Measurements from ENCODE around the gene FUOM. TPM values are rescaled to one million over a fixed set of nuclear protein-coding genes. Genes with fewer than 3 reads are reported as not detected.

Gene FUOM
- total and polyA plus RNA-seq, 2 of the 4 experiments (the other 2 are of a cell fraction), result 26.3 to 52.8 TPM

DNA sequence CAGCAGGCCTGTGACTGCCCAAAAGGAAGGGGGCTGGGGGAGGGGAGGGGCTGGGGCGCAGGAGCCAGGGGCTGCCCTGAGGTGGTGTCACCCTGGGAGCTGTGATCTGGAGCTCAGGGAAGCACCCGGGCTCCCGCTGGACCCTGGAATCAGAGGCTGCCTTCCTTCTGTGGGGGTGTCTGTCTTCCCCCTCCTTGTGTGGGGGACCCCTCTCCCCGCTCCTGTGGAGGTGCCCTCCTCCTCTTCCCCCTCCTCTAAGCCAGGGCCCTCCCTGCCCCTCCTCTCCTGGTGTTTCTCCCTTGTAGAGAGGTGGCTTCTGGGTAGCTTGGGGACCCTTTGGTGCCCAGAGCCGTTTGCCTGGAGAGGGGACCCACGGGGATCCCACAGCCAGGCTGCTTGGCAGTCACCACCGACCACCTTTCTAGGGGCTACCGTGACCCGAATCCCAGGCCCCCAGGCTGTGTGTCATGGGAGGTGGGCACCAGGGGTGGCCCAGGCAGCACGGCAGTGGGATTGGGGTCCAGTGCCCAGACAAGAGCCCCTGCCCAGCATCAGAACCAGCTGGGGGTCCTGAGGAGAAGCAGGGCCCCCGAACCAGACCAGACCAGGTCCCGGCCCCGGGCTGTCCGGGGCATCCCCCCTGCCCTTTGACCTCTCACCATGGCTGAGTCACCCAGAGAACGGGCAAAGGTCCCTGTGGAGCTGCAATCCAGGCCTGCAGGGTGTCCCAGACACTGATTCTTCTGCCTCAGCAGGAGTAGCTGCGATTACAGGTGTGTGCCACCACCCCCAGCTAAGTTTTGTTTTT is 9.9 kb downstream of the FUOM start:
- no peak overlapping the region for H2BK120ac ChIP-seq (ENCODE audit: low read depth, low read length)
- H3K9ac ChIP-seq (ENCODE audit: low read depth, low read length), result no peak overlapping the region
- intact Hi-C loops (cut with micrococcal nuclease) (no loop called here), in situ Hi-C loops (cut with MboI; ENCODE audit: low sequenced_read_pairs) (no loop called here), dilution Hi-C loops (cut with HindIII; ENCODE audit: low sequenced_read_pairs, unreplicated experiment) (no loop called here)
- no peak overlapping the region for H3K4ac ChIP-seq (ENCODE audit: low read depth, low read length)
- CTCF ChIA-PET, result no interaction called here
- no peak overlapping the region for H2BK15ac ChIP-seq (ENCODE audit: low read depth, low read length)
- H2AFZ ChIP-seq (replicated peaks; ENCODE audit: low read length, poor library complexity), result no peak overlapping the region
- no peak overlapping the region for H3K23ac ChIP-seq (ENCODE audit: low read depth, low read length)
- no peak overlapping the region for H2AK5ac ChIP-seq (ENCODE audit: low read depth, low read length)
- H3K27me3 ChIP-seq (ENCODE audit: control insufficient read depth, insufficient read depth, low read length), result peaks cover 16% of the 10 kb centered on the region
- 0 out of 2 replicates have a peak, but pooled peaks cover 5% of the 10 kb centered on the region for H3K9me1 ChIP-seq (ENCODE audit: insufficient read depth, low read length)
- 32% methylated on average over 3 of the region's 16 CpGs; no CpG with 5 or more reads in 1 of the 2 experiments for WGBS, 2 experiments (ENCODE audit: extremely low coverage in 2 of 2, insufficient read length in 1 of 2)
- H3K14ac ChIP-seq (replicated peaks; ENCODE audit: low read depth, low read length), result no peak overlapping the region
- no TSS peak for BruUV-seq (replicated peaks)
- DNase-seq, result no peak
- no peaks in the 10 kb centered on the region for H3K36me3 ChIP-seq (ENCODE audit: control insufficient read depth, insufficient read depth, low read length)
- no peak overlapping the region for H2BK5ac ChIP-seq (ENCODE audit: low read depth, low read length, poor library complexity, severe bottlenecking)
- H3K27ac ChIP-seq (ENCODE audit: insufficient read depth, low read length), result no peak overlapping the region
- H3K79me1 ChIP-seq (ENCODE audit: low read depth in 1 of 2, low read length in 2 of 2), result no peaks in the 10 kb centered on the region
- no peak overlapping the region for H4K91ac ChIP-seq (ENCODE audit: insufficient read depth, low read depth, low read length)
- no peak overlapping the region for H4K5ac ChIP-seq (ENCODE audit: low read depth, low read length)
- no peak overlapping the region for H3K4me2 ChIP-seq (ENCODE audit: low read depth, low read length)
- ATAC-seq (ENCODE audit: low read depth), result no peak
- H3K4me3 ChIP-seq (ENCODE audit: insufficient read depth, low read depth, low read length), result no peak overlapping the region
- H4K8ac ChIP-seq (ENCODE audit: low read depth in 2 of 2, low read length in 2 of 2), result no peak overlapping the region
- H3K9me3 ChIP-seq (ENCODE audit: control insufficient read depth, insufficient read depth, low read length), result no peaks in the 10 kb centered on the region
- POLR2A ChIA-PET (ENCODE audit: unreplicated experiment), result no interaction called here
- H3K4me1 ChIP-seq (ENCODE audit: control insufficient read depth, insufficient read depth, low read length), result no peaks in the 10 kb centered on the region
- no peak overlapping the region for H2BK20ac ChIP-seq (ENCODE audit: low read depth, low read length)
- no peak overlapping the region for H3K18ac ChIP-seq (ENCODE audit: low read depth, low read length)
- peaks cover 3% of the 10 kb centered on the region; the same call in 1 of the 2 replicates for H4K20me1 ChIP-seq (ENCODE audit: insufficient read depth, low read length)
- no peak overlapping the region for H2AK9ac ChIP-seq (replicated peaks; ENCODE audit: low read depth, low read length, poor library complexity)
- no peak overlapping the region for H3K56ac ChIP-seq (ENCODE audit: extremely low read depth, insufficient read depth, low read length)
- TF ChIP-seq SMC3 (IDR thresholded peaks at IDR 0.05; ENCODE audit: low read depth, low read length) (no peak), MAFK (IDR thresholded peaks at IDR 0.05; ENCODE audit: low read depth, low read length) (no peak), NFE2L2 (IDR thresholded peaks at IDR 0.05; ENCODE audit: low read depth, low read length) (no peak), RFX5 (IDR thresholded peaks at IDR 0.05; ENCODE audit: low read depth, low read length) (no peak), RCOR1 (IDR thresholded peaks at IDR 0.05; ENCODE audit: insufficient replicate concordance, low read length) (no peak), CHD1 (IDR thresholded peaks at IDR 0.05; ENCODE audit: low read depth, low read length) (no peak), MAZ (IDR thresholded peaks at IDR 0.05; ENCODE audit: borderline replicate concordance, low read depth, low read length) (no peak), FOS (IDR thresholded peaks at IDR 0.05; ENCODE audit: low read depth, low read length) (no peak), RAD21 (IDR thresholded peaks at IDR 0.05; ENCODE audit: low read length) (no peak), MXI1 (IDR thresholded peaks at IDR 0.05; ENCODE audit: borderline replicate concordance, low read depth, low read length) (no peak), CEBPB (IDR thresholded peaks at IDR 0.05; ENCODE audit: low read depth, low read length) (no peak), BHLHE40 (IDR thresholded peaks at IDR 0.05; ENCODE audit: low read depth, low read length) (no peak)
- TF ChIP-seq, protein P1, sequence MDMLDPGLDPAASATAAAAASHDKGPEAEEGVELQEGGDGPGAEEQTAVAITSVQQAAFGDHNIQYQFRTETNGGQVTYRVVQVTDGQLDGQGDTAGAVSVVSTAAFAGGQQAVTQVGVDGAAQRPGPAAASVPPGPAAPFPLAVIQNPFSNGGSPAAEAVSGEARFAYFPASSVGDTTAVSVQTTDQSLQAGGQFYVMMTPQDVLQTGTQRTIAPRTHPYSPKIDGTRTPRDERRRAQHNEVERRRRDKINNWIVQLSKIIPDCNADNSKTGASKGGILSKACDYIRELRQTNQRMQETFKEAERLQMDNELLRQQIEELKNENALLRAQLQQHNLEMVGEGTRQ (IDR thresholded peaks at IDR 0.05; ENCODE audit: low read depth, low read length), result no peak
- TF ChIP-seq, protein P2, sequence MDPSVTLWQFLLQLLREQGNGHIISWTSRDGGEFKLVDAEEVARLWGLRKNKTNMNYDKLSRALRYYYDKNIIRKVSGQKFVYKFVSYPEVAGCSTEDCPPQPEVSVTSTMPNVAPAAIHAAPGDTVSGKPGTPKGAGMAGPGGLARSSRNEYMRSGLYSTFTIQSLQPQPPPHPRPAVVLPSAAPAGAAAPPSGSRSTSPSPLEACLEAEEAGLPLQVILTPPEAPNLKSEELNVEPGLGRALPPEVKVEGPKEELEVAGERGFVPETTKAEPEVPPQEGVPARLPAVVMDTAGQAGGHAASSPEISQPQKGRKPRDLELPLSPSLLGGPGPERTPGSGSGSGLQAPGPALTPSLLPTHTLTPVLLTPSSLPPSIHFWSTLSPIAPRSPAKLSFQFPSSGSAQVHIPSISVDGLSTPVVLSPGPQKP (IDR thresholded peaks at IDR 0.05; ENCODE audit: borderline replicate concordance, low read depth, low read length), result no peak
- TF ChIP-seq, protein P3, sequence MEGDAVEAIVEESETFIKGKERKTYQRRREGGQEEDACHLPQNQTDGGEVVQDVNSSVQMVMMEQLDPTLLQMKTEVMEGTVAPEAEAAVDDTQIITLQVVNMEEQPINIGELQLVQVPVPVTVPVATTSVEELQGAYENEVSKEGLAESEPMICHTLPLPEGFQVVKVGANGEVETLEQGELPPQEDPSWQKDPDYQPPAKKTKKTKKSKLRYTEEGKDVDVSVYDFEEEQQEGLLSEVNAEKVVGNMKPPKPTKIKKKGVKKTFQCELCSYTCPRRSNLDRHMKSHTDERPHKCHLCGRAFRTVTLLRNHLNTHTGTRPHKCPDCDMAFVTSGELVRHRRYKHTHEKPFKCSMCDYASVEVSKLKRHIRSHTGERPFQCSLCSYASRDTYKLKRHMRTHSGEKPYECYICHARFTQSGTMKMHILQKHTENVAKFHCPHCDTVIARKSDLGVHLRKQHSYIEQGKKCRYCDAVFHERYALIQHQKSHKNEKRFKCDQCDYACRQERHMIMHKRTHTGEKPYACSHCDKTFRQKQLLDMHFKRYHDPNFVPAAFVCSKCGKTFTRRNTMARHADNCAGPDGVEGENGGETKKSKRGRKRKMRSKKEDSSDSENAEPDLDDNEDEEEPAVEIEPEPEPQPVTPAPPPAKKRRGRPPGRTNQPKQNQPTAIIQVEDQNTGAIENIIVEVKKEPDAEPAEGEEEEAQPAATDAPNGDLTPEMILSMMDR (conservative IDR thresholded peaks at IDR 0.05; ENCODE audit: low read depth, low read length), result no peak
